ENCODE results near the gene ELL.
"Not testable (repeated sequence)": the region's sequence is repeated elsewhere in the genome, so short reads cannot be mapped to it uniquely, and the experiment has no call there.

The ELL gene

DNA sequence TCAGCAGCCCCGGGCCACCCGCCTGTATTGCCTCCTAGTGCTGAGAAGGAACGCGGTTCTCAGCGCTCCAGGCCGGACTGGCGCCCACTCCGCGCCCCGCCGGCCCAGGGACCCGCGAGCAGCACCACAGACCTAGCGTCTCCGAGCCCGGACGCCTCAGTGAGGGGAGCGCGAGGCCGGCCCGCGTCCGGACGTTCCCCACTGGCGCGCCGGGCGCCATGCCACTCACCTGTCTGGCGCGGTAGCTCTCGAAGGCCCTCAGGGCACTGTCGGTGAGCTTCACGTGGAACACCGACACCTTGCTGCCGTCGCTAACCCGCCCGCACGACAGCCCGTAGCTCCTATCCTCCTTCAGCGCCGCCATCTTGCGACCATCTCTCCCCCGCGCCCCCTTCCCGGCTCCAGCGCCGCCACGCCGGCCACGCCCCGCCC lies at the start of gene ELL:
Gene ELL, minus strand, starts transcription at position 379 of the 432 bp plus-strand sequence. Its CDS starts 15 bp downstream, at position 364.
- no peak for DNase-seq

- no peak for DNase-seq
Observed at GRCh38 chr19:18568367-18568766, 46.5 kb upstream of the ELL start.

DNA sequence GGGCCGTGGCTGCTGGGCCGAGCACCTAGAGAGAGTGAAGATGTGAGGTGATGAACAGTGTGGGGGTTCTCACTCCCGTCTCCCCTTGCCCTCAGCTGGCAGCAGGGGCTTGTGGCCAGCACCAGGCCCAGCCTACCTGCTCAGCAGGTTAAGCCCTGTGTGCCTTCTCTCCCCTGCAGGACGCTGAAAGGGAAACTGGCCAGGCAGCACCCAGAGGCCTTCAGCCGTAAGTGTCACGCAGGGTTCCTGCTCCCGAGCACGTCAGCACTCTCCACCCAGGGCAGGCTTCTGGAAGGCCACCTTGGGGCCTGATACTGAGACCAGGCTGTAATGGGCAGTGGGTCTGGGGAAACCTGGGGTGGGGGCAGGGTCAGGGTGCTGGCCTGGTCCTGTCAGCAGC lies 45.1 kb upstream of the ELL start:
- no peak for DNase-seq

DNA sequence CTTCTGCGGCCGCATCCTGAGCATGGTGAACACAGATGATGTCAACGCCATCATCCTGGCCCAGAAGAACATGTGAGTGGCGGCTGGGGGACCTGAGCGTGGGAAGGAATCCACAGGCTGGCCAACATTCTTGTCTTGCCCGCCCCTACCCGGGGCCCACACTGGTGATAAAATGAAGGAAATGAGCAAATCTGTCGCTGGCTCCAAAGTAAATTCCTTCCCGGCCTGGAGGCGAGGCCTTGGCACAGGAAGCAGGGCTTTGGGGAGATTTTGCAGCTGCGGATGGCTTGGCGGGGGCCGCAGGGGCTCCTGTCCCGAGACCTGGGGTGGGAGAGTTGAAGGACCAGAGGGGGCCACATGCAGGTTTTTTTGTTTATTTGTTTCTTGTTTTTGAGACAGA lies 40.2 kb upstream of the ELL start:
- no peak for DNase-seq

GRCh38 chr19:18559685-18560084 lies 37.8 kb upstream of the ELL start:
- no peak for DNase-seq

GRCh38 chr19:18558604-18559003 lies 36.7 kb upstream of the ELL start:
- DNase-seq = no peak

DNA sequence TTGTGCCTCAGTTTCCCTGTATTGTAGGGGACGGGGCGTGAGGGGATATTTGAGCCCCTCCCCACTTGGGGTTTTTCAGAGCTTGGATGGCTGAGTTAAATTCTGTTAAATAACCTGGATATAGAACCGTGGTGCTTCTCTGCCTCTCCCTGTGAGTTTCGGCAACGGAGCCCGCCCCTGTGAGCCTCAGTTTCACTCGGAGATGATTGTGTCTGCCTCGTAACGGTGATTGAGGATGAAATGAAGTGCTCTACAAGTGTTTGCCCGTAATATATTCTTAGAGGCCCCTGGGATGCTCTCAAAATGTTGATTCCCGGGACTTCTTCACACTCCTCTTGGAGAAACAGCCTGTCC lies 36.3 kb upstream of the ELL start:
- no peak for DNase-seq

- DNase-seq = peak; percentile 94
Observed at GRCh38 chr19:18557411-18558201, 35.7 kb upstream of the ELL start, which contains the start of gene KXD1. Gene KXD1, plus strand, starts transcription at chr19:18557870. Its CDS starts 4,187 bp downstream, at chr19:18562057.

GRCh38 chr19:18551631-18552030 lies 29.8 kb upstream of the ELL start:
- DNase-seq = no peak

GRCh38 chr19:18543814-18544475 lies 22.1 kb upstream of the ELL start:
- DNase-seq = peak; percentile 65

- peak; percentile 95 for DNase-seq
Observed at GRCh38 chr19:18542941-18543813, 21.3 kb upstream of the ELL start, which contains the start of gene FKBP8. Gene FKBP8, minus strand, starts transcription at chr19:18543573. Its CDS starts 1,603 bp downstream, at chr19:18541970.

GRCh38 chr19:18541992-18542940 lies 20.4 kb upstream of the ELL start:
- no peak for DNase-seq

- DNase-seq = no peak
Observed at GRCh38 chr19:18541258-18541991, 19.6 kb upstream of the ELL start.

- not testable (repeated sequence) for DNase-seq
Observed at GRCh38 chr19:18540200-18540599, 18.3 kb upstream of the ELL start.

GRCh38 chr19:18539372-18539771 lies 17.5 kb upstream of the ELL start:
- no peak for DNase-seq

DNA sequence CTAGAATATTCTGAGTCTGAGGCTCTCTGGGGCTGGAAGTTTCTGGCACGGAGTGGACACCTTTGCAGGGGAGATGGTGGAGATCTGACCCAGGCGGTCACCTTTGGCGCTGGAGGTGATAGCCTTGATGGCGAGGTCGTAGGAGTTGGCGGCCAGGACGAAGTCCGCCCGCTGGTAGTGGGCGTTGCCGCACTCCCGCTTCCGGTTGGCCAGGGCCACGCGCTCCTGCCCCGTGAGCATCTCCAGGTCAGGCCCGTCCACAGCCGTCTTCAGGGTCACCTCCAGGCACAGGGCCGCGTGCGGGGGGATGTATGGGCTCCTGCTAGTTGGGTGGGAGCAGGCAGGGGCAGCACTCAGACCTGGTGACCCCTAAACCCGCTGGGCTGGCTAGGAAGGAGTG lies 16.2 kb upstream of the ELL start:
- no peak for DNase-seq

DNA sequence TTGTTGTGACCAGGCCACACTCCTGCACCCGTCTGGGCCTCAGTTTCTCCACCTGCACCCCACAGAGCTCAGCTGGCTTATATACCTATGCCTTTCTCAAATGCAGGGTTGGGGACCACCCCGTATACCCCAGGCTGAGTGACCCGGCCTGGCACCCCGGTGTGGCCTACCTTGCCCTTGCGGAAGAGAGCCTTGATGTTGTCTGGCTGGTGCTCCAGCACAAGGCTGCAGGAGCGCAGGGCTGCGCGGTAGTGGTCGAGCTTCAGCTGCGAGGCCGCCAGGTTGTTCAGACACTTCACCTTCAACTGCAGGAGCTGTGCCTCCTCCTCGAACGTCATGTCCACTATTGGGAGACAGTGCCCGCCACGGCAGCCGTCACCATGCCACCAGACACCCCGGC lies 15.6 kb upstream of the ELL start:
- no peak for DNase-seq

GRCh38 chr19:18536475-18536874 lies 14.6 kb upstream of the ELL start:
- DNase-seq = no peak

GRCh38 chr19:18533058-18533457 lies 11.2 kb upstream of the ELL start:
- DNase-seq = no peak

DNA sequence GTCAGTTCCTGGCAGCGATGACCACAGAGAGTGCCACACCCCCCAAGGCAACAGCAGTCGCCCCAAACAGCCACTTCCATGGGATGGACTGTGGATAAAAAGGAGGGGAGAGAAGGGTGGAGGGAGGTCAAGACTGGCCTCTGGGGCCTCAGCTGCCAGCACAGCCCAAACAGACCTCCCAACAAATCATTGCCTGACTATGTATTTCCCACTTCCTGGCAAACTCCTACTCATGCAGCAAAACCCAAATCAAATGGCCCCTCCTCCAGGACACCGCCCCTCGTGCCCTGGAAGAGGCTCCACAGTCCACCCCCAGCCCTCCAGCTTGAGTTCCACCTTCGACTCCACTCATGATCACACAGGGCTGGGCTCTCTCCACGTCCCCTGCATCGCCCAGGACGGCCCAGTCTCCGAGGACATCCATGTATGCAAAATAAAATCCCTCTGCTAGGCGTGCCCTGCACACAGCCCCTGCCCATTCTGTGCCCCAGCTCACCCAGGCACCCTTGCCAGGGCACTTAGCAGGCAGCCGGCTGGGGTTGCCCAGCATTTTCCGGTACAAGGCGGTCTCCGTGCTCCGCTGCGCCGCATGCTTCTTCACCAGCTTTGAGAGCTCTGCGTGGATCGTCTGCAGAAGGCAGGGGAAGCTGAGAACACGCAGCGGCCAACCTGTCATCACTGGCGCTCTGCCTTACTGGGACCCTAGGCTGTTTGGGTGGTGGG lies 10.5 kb upstream of the ELL start:
- DNase-seq = no peak

DNA sequence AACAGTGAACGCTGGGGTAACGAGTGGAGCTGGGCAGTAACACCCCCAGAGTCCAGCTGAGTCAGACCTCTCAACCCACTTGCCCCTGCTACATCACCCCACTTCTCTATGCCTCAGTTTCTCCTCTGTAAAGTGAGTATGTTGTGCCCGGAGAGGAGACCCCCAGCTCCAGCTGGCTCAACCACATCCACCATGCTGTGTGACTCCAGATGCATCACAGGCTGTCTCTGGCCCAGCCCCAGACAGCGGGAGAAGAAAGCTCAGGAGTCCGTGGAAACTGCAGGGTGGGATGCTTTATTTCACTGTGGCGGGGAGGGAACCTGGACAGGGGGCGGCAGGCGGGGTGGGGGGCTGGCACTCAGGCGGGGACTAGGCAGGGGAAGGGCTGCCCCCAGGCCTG lies 9.6 kb upstream of the ELL start:
- DNase-seq = no peak

Data from activated T-cell treated with anti-CD3 and anti-CD28 coated beads, Interleukin-2, amount 50 U/mL, for 1 hour (primary cell).